KOPT-K1 (cell line): Measurements from ENCODE around the gene CNPY3.
A peak's percentile ranks its signal among the peaks of the same experiment; 100 is the strongest.
"Not testable (repeated sequence)": the region's sequence is repeated elsewhere in the genome, so short reads cannot be mapped to it uniquely, and the experiment has no call there.

Experiments used
- H3K27ac ChIP-seq: fragments of 200-600 bp; sonication (generic); 2 replicates; pipeline ENCODE4 v1.5.1; 2016; ENCODE audit warnings: antibody characterized with exemption, mild to moderate bottlenecking, low read depth, low read length; ENCODE audit not compliant: poor library complexity, severe bottlenecking
- H3K36me3 ChIP-seq: fragments of 200-600 bp; sonication (generic); 2 replicates; pipeline ENCODE4 v1.5.1; 2017; ENCODE audit warnings: antibody characterized with exemption, mild to moderate bottlenecking, low read length, moderate library complexity; ENCODE audit not compliant: insufficient read depth
- H3K9me3 ChIP-seq: fragments of 200-600 bp; sonication (generic); 2 replicates; pipeline ENCODE4 v1.5.1; 2017; ENCODE audit warnings: antibody characterized with exemption, low read length, mild to moderate bottlenecking; ENCODE audit not compliant: insufficient read depth, poor library complexity, severe bottlenecking

Gene CNPY3

GRCh38 chr6:42902429-42903263 is 26.6 kb upstream of the CNPY3 start:
- not testable (repeated sequence) for H3K9me3 ChIP-seq, H3K36me3 ChIP-seq
- H3K27ac ChIP-seq = peak overlapping the region; percentile 78

DNA sequence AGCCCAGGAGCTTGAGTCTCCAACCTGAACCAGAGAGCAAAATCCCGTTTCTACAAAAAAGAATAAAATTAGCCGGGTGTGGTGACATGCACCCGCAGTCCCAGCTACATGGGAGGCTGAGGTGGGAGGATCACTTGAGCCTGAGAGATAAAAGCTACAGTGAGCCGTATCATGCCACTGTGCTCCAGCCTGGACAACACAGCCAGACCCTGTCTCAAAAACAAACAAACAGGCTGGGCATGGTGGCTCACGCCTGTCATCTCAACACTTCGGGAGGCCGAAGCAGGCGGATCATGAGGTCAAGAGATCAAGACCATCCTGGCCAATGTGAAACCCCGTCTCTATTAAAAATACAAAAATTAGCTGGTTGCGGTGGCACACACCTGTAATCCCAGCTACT is 24.8 kb upstream of the CNPY3 start:
- H3K36me3 ChIP-seq = no peaks in the 10 kb centered on the region
- no peaks in the 10 kb centered on the region for H3K9me3 ChIP-seq
- no peak overlapping the region for H3K27ac ChIP-seq

- H3K36me3 ChIP-seq = no peaks in the 10 kb centered on the region
- H3K9me3 ChIP-seq = no peaks in the 10 kb centered on the region
- H3K27ac ChIP-seq = no peak overlapping the region
These were observed 21.9 kb upstream of the CNPY3 start for GRCh38 chr6:42907336-42907735.

- Histone ChIP-seq H3K9me3 (no peaks in the 10 kb centered on the region), H3K36me3 (no peaks in the 10 kb centered on the region), H3K27ac (no peak overlapping the region)
These were observed 19.4 kb upstream of the CNPY3 start for GRCh38 chr6:42909835-42910234.

DNA sequence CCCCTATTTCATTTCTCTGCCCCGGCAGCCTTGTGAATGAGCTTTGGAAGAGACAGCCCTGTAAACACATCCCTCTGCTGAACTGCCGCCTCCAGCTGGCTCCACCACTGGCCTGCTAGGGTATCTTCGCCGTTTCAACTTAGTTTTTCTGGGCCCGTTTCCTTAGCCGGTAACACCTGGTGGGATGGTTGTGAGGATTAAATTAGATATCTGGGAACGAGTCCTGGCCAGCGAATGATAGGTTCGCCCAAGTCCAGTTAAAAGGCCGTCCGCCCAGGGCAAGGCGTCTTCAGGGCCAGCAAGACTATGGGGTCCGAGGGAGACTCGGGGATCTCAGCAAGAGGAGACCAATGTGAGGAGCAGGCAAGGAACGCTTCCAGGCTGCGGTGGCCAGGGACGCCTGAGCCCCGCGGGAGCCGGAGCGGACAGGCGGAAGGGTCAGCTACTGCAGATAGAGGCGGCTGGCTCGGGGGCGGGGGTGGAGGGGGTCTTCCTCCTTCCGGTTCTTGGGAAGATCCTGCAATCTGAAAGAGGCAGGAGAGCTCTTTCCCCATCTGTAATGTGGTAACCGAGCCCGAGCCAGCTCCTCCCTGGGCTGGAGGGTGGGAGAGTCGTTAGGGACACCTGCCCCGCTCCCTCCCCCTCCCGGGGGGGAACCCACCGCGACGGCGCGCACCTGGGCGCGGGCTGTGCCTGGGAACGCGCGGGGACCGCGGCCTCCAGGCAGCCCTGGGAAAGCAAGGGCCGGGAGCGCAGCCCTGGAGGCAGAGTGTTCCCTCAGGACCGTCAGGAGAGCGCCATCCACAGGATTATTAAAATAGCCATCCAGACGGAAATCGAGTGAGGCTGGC is 17.9 kb upstream of the CNPY3 start:
- Histone ChIP-seq H3K36me3 (no peaks in the 10 kb centered on the region), H3K9me3 (no peaks in the 10 kb centered on the region), H3K27ac (peak overlapping the region; percentile 33)

GRCh38 chr6:42914546-42914945 is 14.7 kb upstream of the CNPY3 start:
- no peaks in the 10 kb centered on the region for H3K36me3 ChIP-seq
- no peaks in the 10 kb centered on the region for H3K9me3 ChIP-seq
- H3K27ac ChIP-seq = peak overlapping the region; percentile 20

- Histone ChIP-seq H3K9me3 (no peaks in the 10 kb centered on the region), H3K36me3 (no peaks in the 10 kb centered on the region), H3K27ac (peak within 1 kb of the TSS; percentile 63)
These were observed 13.5 kb upstream of the CNPY3 start, which contains the start of gene PTCRA for GRCh38 chr6:42915732-42916131. TSS of gene PTCRA (plus strand) at chr6:42916053. CDS start at chr6:42916070, 17 bp downstream.

- H3K27ac ChIP-seq = peak overlapping the region; percentile 63
- H3K9me3 ChIP-seq = no peaks in the 10 kb centered on the region
- H3K36me3 ChIP-seq = no peaks in the 10 kb centered on the region
These were observed 13.0 kb upstream of the CNPY3 start for GRCh38 chr6:42916288-42916687.

DNA sequence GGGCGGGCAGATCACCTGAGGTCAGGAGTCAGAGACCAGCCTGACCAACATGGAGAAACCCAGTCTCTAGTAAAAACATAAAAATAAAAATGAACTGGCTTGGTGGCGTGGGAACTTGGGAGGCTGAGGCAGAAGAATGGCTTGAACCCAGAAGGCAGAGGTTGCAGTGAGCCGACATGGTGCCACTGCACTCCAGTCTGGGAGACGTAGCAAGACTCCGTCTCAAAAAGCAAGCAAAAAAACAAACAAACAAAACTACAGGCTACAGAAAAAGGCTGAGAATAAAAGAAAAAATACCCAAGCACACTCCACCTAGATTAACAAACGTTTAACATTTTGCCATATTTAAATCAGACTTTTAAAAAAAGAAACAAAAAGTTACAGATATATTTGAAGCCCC is 7.5 kb upstream of the CNPY3 start:
- no peaks in the 10 kb centered on the region for H3K9me3 ChIP-seq
- H3K36me3 ChIP-seq = no peaks in the 10 kb centered on the region
- H3K27ac ChIP-seq = no peak overlapping the region

- H3K9me3 ChIP-seq = no peaks in the 10 kb centered on the region
- H3K27ac ChIP-seq = no peak overlapping the region
- H3K36me3 ChIP-seq = no peaks in the 10 kb centered on the region
These were observed 5.6 kb upstream of the CNPY3 start for GRCh38 chr6:42923666-42924065.

- no peak overlapping the region for H3K27ac ChIP-seq
- no peaks in the 10 kb centered on the region for H3K36me3 ChIP-seq
- H3K9me3 ChIP-seq = no peaks in the 10 kb centered on the region
These were observed 3.9 kb upstream of the CNPY3 start for GRCh38 chr6:42925248-42925857.

DNA sequence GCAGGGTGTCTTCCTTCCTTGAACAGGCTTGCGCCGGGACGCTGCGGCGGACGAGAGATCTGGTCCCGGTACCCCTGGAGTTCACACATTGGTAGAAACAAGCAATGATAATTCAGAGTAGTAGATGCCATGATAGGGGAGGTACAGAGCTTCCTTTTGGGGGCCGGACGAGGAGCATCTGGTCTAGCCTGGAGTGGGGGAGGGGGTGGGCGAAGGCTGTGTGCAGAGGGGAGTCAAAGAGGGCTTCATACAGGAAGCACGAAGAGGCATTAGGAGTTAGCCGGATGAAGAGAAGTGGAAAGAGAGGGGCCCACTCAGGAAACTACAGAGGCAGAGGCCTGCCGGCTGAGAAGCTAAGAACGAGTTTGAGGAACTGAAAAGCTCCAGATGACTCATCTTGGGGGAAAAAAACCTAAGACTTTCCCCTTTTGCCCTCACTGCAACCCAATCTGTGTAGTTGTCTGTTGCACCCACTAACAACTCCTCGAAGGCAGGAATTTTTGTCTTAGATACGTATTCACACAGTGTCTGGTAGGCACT is 611 bp downstream of the CNPY3 start:
- Histone ChIP-seq H3K9me3 (no peaks in the 10 kb centered on the region), H3K36me3 (peaks cover 33% of the 10 kb centered on the region), H3K27ac (peak overlapping the region; percentile 92)

GRCh38 chr6:42932412-42932811 is 3.1 kb downstream of the CNPY3 start:
- Histone ChIP-seq H3K9me3 (no peaks in the 10 kb centered on the region), H3K27ac (peak overlapping the region; percentile 28), H3K36me3 (peaks cover 58% of the 10 kb centered on the region)

GRCh38 chr6:42933205-42933604 is 3.9 kb downstream of the CNPY3 start:
- peaks cover 66% of the 10 kb centered on the region for H3K36me3 ChIP-seq
- no peak overlapping the region for H3K27ac ChIP-seq
- no peaks in the 10 kb centered on the region for H3K9me3 ChIP-seq

DNA sequence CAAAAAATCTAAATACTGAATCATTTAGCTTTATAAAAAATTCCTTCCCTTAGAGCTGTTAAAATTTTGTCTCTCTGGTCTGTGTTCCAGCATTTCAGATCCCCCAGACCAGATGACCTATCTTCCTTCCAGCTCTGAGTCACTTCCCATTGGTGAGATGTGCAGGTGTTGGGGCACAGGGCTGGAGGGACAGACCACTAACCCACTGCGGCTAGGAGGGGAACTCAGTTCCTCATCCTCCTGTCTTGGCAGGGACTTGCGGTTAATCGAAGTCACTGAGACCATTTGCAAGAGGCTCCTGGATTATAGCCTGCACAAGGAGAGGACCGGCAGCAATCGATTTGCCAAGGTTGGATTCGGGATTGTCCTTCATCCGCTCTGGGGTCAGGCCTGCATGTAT is 6.0 kb downstream of the CNPY3 start:
- Histone ChIP-seq H3K9me3 (no peaks in the 10 kb centered on the region), H3K27ac (no peak overlapping the region), H3K36me3 (peaks cover 87% of the 10 kb centered on the region)
